GM23248 (cell line): Measurements from ENCODE around the gene GGT6. TPM values are rescaled to one million over a fixed set of nuclear protein-coding genes. Genes with fewer than 3 reads are reported as not detected.
"Not testable (repeated sequence)": the region's sequence is repeated elsewhere in the genome, so short reads cannot be mapped to it uniquely, and the experiment has no call there.

Experiments used
- DNase-seq: peaks from one replicate; pipeline ENCODE4 v3.0.0-alpha.2; 2015
- H2AFZ ChIP-seq: fragments of 200-600 bp; sonication (generic); 2 replicates; pipeline ENCODE4 v1.6.1; 2016; ENCODE audit warnings: antibody characterized with exemption
- H3F3A ChIP-seq: fragments of 200-600 bp; sonication (generic); 2 replicates; pipeline ENCODE4 v1.6.1; 2016; ENCODE audit warnings: mild to moderate bottlenecking, antibody characterized with exemption, mixed run types; ENCODE audit not compliant: insufficient read depth
- H3K27ac ChIP-seq: fragments of 200-600 bp; sonication (generic); 2 replicates; pipeline ENCODE4 v1.5.1; 2016; ENCODE audit warnings: mild to moderate bottlenecking
- H3K27me3 ChIP-seq: fragments of 200-600 bp; sonication (generic); replicated peaks from 2 replicates; pipeline ENCODE4 v1.6.1; 2016; ENCODE audit warnings: mild to moderate bottlenecking; ENCODE audit not compliant: insufficient read depth
- H3K36me3 ChIP-seq: fragments of 200-600 bp; sonication (generic); 2 replicates; pipeline ENCODE4 v1.6.1; 2016; ENCODE audit warnings: low read depth, mild to moderate bottlenecking
- H3K4me1 ChIP-seq: fragments of 200-600 bp; sonication (generic); 2 replicates; pipeline ENCODE4 v1.6.1; 2016; ENCODE audit warnings: mild to moderate bottlenecking; ENCODE audit not compliant: insufficient read depth
- H3K4me2 ChIP-seq: fragments of 200-600 bp; sonication (generic); one replicate; pipeline ENCODE4 v1.6.1; 2016; ENCODE audit warnings: mild to moderate bottlenecking; ENCODE audit not compliant: unreplicated experiment
- H3K4me3 ChIP-seq: fragments of 200-600 bp; sonication (generic); 2 replicates; pipeline ENCODE4 v1.5.1; 2016; ENCODE audit warnings: mild to moderate bottlenecking
- H3K79me2 ChIP-seq: fragments of 200-600 bp; sonication (generic); 2 replicates; pipeline ENCODE4 v1.6.1; 2016; ENCODE audit warnings: mild to moderate bottlenecking; ENCODE audit not compliant: insufficient read depth
- H3K9ac ChIP-seq: fragments of 200-600 bp; sonication (generic); 2 replicates; pipeline ENCODE4 v1.6.1; 2016; ENCODE audit warnings: mild to moderate bottlenecking
- H3K9me2 ChIP-seq: fragments of 200-600 bp; sonication (generic); 2 replicates; pipeline ENCODE4 v1.6.1; 2016; ENCODE audit warnings: mixed run types, mild to moderate bottlenecking, moderate library complexity; ENCODE audit not compliant: insufficient read depth
- H3K9me3 ChIP-seq: fragments of 200-600 bp; sonication (generic); one replicate; pipeline ENCODE4 v1.6.1; 2017; ENCODE audit warnings: low read depth
- H4K20me1 ChIP-seq: fragments of 200-600 bp; sonication (generic); 2 replicates; pipeline ENCODE4 v1.6.0; 2016; ENCODE audit not compliant: insufficient read depth
- EZH2 ChIP-seq: fragments of 200-600 bp; sonication (generic); IDR thresholded peaks from 2 replicates; pipeline ENCODE4 v1.6.1; 2018; ENCODE audit warnings: antibody characterized with exemption, mild to moderate bottlenecking; ENCODE audit not compliant: insufficient read depth, poor library complexity, severe bottlenecking
- EZH2phosphoT487 ChIP-seq: fragments of 200-600 bp; sonication (generic); IDR thresholded peaks from 2 replicates; pipeline ENCODE4 v1.6.1; 2018; ENCODE audit warnings: antibody characterized with exemption, moderate library complexity, mild to moderate bottlenecking, low read depth; ENCODE audit not compliant: insufficient read depth
- WGBS, 2 experiments: methylation state at CpG; one replicate each; pipeline ENCODE4 v1.1.6; 2015 to 2017; ENCODE audit warnings: low lambda C conversion rate in 2 of 2, low coverage in 1 of 2; ENCODE audit errors: missing lambda C conversion rate in 2 of 2; 5-methylcytosine and 5-hydroxymethylcytosine counted together
- in situ Hi-C: fragments of 300-500 bp; cut with MboI; formaldehyde crosslinking; loops from 2 replicates; pipeline ENCODE4 v1.15.0; 2020
- polyA plus RNA-seq: library from polyadenylated mRNA; unstranded; fragments of >200 nt; fragmentation: Nextera tagmentation; extraction: Ambion mirVana; gene quantifications from 2 replicates; pipeline ENCODE4 v1.2.1, GENCODE V29; 2016
- total RNA-seq: library from RNA; depleted of rRNA; stranded (reverse); fragments of >200 nt; shearing (Covaris generic); gene quantifications from 2 replicates; pipeline ENCODE4 v1.2.3, GENCODE V29; 2014

Gene GGT6
- total and polyA plus RNA-seq, 2 experiments from 2014 or later = not detected

- Histone ChIP-seq H3K9ac (no peak overlapping the region), H3K79me2 (no peaks in the 10 kb centered on the region), H4K20me1 (no peaks in the 10 kb centered on the region), H3K9me2 (no peaks in the 10 kb centered on the region), H3K4me2 (no peak overlapping the region), H3K4me3 (no peak overlapping the region), H2AFZ (no peak overlapping the region), H3K36me3 (no peaks in the 10 kb centered on the region), H3K4me1 (no peaks in the 10 kb centered on the region), H3K9me3 (no peaks in the 10 kb centered on the region), H3F3A (no peaks in the 10 kb centered on the region), H3K27me3 (peaks cover 10% of the 10 kb centered on the region), H3K27ac (no peak overlapping the region)
- WGBS, 2 experiments = 69 to 70% methylated on average over 14 of the region's 14 CpGs
- TF ChIP-seq EZH2 (no peak), EZH2phosphoT487 (no peak)
- in situ Hi-C loops = no loop called here
- DNase-seq = no peak
These were observed 32.6 kb upstream of the GGT6 start for GRCh38 chr17:4593021-4593421.

- WGBS, 2 experiments = 58 to 61% methylated on average over 9 to 11 of the region's 11 CpGs
- Histone ChIP-seq H3K9ac (no peak overlapping the region), H3K9me2 (no peaks in the 10 kb centered on the region), H3K4me2 (no peak overlapping the region), H3K4me3 (no peak overlapping the region), H3K27ac (no peak overlapping the region), H3F3A (no peaks in the 10 kb centered on the region), H2AFZ (no peak overlapping the region), H3K9me3 (no peaks in the 10 kb centered on the region), H3K27me3 (peaks cover 7% of the 10 kb centered on the region; the same call in 1 of the 2 replicates), H3K36me3 (no peaks in the 10 kb centered on the region), H3K79me2 (no peaks in the 10 kb centered on the region), H4K20me1 (no peaks in the 10 kb centered on the region), H3K4me1 (no peaks in the 10 kb centered on the region)
- DNase-seq = no peak
- TF ChIP-seq EZH2phosphoT487 (no peak), EZH2 (no peak)
- in situ Hi-C loops = no loop called here
These were observed 32.0 kb upstream of the GGT6 start for GRCh38 chr17:4592240-4593005.

GRCh38 chr17:4591529-4591928, 31.2 kb upstream of the GGT6 start:
- Histone ChIP-seq H3K27me3 (peaks cover 16% of the 10 kb centered on the region), H3K4me2 (no peak overlapping the region), H3K36me3 (no peaks in the 10 kb centered on the region), H3F3A (no peaks in the 10 kb centered on the region), H3K4me3 (no peak overlapping the region), H3K79me2 (no peaks in the 10 kb centered on the region), H3K4me1 (no peaks in the 10 kb centered on the region), H3K9me3 (no peaks in the 10 kb centered on the region), H4K20me1 (no peaks in the 10 kb centered on the region), H2AFZ (no peak overlapping the region), H3K9me2 (no peaks in the 10 kb centered on the region), H3K9ac (no peak overlapping the region), H3K27ac (no peak overlapping the region)
- 18 to 24% methylated on average over 12 of the region's 12 CpGs for WGBS, 2 experiments
- DNase-seq = peak; percentile 46
- TF ChIP-seq EZH2phosphoT487 (no peak), EZH2 (no peak)
- in situ Hi-C loops = no loop called here

- Histone ChIP-seq H4K20me1 (no peaks in the 10 kb centered on the region), H3K36me3 (no peaks in the 10 kb centered on the region), H3K9me3 (no peaks in the 10 kb centered on the region), H3K4me1 (no peaks in the 10 kb centered on the region), H3K27me3 (peaks cover 21% of the 10 kb centered on the region), H3K4me2 (no peak overlapping the region), H3K9ac (no peak overlapping the region), H3K4me3 (no peak overlapping the region), H2AFZ (no peak overlapping the region), H3K27ac (no peak overlapping the region), H3K9me2 (no peaks in the 10 kb centered on the region), H3F3A (no peaks in the 10 kb centered on the region), H3K79me2 (no peaks in the 10 kb centered on the region)
- 42% methylated on average over 10 of the region's 10 CpGs for WGBS, 2 experiments
- in situ Hi-C loops = no loop called here
- DNase-seq = no peak
- no peak for TF ChIP-seq EZH2phosphoT487
- no peak for TF ChIP-seq EZH2
These were observed 30.6 kb upstream of the GGT6 start for GRCh38 chr17:4590981-4591453.

- H3K4me3 ChIP-seq, H3K36me3 ChIP-seq, H3K9me3 ChIP-seq, H3K79me2 ChIP-seq, in situ Hi-C loops, H3K9ac ChIP-seq, DNase-seq, H3K4me2 ChIP-seq, H3F3A ChIP-seq, H4K20me1 ChIP-seq, H3K27ac ChIP-seq, H3K4me1 ChIP-seq, H2AFZ ChIP-seq, H3K9me2 ChIP-seq: not testable (repeated sequence)
- H3K27me3 ChIP-seq = peaks cover 29% of the 10 kb centered on the region
- WGBS, 2 experiments = 49% methylated on average over 11 of the region's 11 CpGs
These were observed 29.7 kb upstream of the GGT6 start for GRCh38 chr17:4590042-4590441.
